SK-N-SH (cell line): Measurements from ENCODE around the gene TRPT1.

ENCODE experiments used
- CTCF ChIP-seq: fragments of 200-600 bp; sonication (generic); IDR thresholded peaks from 2 replicates; pipeline ENCODE4 v1.6.1; 2017; ENCODE audit warnings: antibody characterized with exemption, mild to moderate bottlenecking, moderate library complexity
- EZH2phosphoT487 ChIP-seq: fragments of 200-600 bp; sonication (generic); IDR thresholded peaks from 2 replicates; pipeline ENCODE4 v1.6.1; 2017; ENCODE audit warnings: low read depth, mixed run types, mild to moderate bottlenecking, antibody characterized with exemption, moderate library complexity, borderline replicate concordance
- JUND ChIP-seq: IDR thresholded peaks from 2 replicates; pipeline ENCODE4 v1.4.0; 2012
- MAX ChIP-seq: IDR thresholded peaks from 2 replicates; pipeline ENCODE4 v1.4.0; 2012; ENCODE audit warnings: low read depth
- NFIC ChIP-seq: IDR thresholded peaks from 2 replicates; pipeline ENCODE4 v1.4.0; 2012; ENCODE audit warnings: borderline replicate concordance
- NRF1 ChIP-seq: IDR thresholded peaks from 2 replicates; pipeline ENCODE4 v1.6.1; 2012; ENCODE audit warnings: low read depth, mild to moderate bottlenecking, low read length
- POLR2AphosphoS5 ChIP-seq: IDR thresholded peaks from 2 replicates; pipeline ENCODE4 v1.6.1; 2012; ENCODE audit warnings: low read depth, low read length
- RAD21 ChIP-seq: IDR thresholded peaks from 2 replicates; pipeline ENCODE4 v1.6.1; 2012; ENCODE audit warnings: mild to moderate bottlenecking, low read length
- SMC3 ChIP-seq: IDR thresholded peaks from 2 replicates; pipeline ENCODE4 v1.6.1; 2012; ENCODE audit warnings: low read depth, low read length, improper control_type of control experiment
- TCF12 ChIP-seq: IDR thresholded peaks from 2 replicates; pipeline ENCODE4 v1.4.0; 2012

GRCh38 chr11:64209563-64209843, 16.5 kb downstream of the TRPT1 start:
- TF ChIP-seq POLR2AphosphoS5 (no peak), CTCF (no peak), TCF12 (no peak), MAX (no peak), SMC3 (no peak), NRF1 (no peak), NFIC (no peak), EZH2phosphoT487 (no peak), RAD21 (no peak), JUND (no peak)
